Effector CD4-positive, alpha-beta T cell (primary cell): ENCODE data around the gene PIK3CA.
"Not testable (repeated sequence)": the region's sequence is repeated elsewhere in the genome, so short reads cannot be mapped to it uniquely, and the experiment has no call there.

ENCODE experiments used
- DNase-seq: peaks from one replicate; pipeline ENCODE4 v3.0.0-alpha.2; 2020

PIK3CA gene

DNA sequence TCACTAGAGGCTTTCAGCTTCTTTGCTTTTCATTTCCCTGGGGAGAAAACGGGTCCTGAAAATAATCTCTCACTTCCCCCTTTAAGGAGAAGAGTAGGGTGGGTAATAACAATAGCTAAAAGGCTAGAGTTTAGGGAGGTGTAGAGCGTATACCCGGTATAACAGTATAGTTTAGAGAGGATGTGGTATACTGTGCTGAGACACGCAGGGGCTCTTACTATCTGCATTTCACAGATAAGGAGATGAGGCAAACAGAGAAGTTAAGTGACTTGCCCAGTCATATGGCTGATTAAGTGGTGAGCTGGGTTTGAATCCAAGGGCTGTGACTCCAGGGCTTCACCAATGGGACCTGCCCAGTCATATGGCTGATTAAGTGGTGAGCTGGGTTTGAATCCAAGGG, 117.7 kb downstream of the PIK3CA start:
- no peak for DNase-seq

DNA sequence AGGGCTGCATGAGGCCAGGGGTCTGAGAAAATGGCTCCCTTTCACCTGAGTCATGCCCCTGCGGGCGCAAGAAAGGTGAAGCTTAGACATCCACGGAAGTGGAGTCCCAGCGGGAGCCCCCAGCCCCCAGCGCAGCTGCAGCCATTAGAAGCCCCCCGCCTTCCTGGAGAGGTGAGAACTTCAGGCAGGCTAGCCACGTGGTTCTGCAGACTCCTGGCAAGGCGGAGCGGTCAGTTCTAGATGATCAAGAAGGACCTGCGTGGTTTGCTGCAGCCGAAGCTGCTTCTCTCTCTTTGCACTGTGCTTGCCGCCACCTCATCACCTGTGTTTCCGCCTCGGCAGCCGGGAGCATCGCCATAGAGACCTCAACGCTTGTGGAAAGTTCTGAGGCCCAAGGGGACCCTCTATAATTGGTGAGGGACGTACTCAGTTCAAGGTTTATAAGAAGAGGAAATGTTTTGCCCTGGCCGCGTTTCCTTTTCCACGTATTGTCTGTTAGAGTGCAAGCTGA, 118.6 kb downstream of the PIK3CA start:
- no peak for DNase-seq

- DNase-seq, result no peak
Measured at GRCh38 chr3:179268400-179269051, 120.4 kb downstream of the PIK3CA start.

GRCh38 chr3:179269152-179269707, 121.1 kb downstream of the PIK3CA start:
- DNase-seq, result no peak

GRCh38 chr3:179272385-179272784, 124.2 kb downstream of the PIK3CA start:
- DNase-seq, result no peak

GRCh38 chr3:179274434-179274833, 126.3 kb downstream of the PIK3CA start:
- not testable (repeated sequence) for DNase-seq

DNA sequence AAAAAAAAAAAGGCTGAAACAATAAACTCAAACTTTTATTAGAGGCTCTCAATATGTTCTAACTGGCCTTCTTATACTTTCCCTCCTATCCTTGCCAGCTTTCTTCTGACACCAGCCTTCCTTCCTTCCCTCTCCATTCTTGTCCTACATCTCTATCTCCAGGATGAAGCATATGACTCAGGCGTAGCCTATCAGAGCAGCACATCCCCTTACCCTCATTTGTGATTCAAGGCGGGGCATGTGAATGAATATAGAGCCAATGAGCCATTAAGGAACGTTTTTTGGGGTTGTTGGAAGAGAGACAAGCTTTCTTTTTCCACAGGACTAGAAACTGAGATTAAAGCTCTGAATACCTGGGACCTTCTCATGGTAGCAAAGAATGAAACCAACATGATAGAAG, 127.8 kb downstream of the PIK3CA start:
- DNase-seq, result no peak

- DNase-seq, result no peak
Measured at GRCh38 chr3:179276743-179277142, 128.6 kb downstream of the PIK3CA start.

DNA sequence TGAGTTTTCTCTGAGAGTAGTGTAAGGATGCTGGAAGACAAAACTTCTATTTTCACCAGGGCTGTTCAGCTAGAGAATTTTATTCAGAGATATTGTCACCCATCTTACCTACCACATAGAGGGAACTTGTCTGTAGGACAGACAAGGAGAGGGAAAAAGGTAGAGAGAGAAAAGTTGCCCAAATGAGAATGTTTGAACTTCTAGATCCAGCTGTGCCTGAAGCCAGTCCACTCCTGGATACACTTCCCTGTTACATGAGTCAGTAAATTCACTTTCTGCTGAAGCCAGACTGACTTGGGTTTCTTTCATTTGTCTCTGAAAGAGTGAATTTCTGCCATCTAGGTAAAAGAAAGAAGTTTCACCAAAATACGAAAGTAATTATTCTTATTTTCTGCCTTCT, 130.0 kb downstream of the PIK3CA start:
- DNase-seq, result no peak

- no peak for DNase-seq
Measured at GRCh38 chr3:179278932-179279693, 131.0 kb downstream of the PIK3CA start.

DNA sequence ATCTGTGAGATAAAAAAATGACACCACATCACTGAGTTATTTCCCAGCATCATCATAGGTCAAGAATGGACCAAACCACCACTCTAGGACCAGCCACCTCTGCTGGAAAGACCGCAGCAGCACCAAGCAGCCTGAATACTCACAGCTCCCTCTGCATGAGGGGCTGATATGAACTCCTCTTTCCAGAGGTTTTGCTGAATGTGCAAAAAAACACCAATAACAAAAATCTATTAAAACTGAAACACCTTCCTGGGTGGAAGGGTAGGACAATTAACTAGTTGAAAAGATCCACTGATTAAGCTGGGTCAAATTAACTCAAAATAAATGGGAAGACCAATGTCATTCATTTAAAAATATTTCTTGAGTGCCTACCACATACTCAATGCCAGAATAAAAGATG, 131.7 kb downstream of the PIK3CA start:
- DNase-seq, result no peak

- DNase-seq, result no peak
Measured at GRCh38 chr3:179281825-179282224, 133.7 kb downstream of the PIK3CA start.

DNA sequence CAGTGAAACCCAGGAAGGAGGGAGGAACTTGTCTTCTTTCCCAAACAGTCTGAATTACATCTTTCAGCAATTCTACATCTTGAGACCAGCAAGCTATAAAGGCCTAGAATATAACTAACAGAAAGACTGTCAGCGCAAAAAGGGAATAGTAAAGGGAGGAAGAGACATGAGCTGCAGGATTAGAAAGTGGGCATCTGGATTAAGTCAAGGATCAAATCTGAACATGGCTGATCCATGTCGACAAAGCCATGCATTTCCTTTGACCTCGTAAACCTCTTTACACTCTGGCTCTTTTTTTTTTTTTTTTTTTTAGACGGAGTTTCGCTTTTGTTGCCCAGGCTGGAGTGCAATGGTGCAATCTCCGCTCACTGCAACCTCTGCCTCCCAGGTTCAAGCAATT, 138.2 kb downstream of the PIK3CA start:
- DNase-seq, result no peak

- DNase-seq, result no peak
Measured at GRCh38 chr3:179288845-179289244, 140.7 kb downstream of the PIK3CA start.

- no peak for DNase-seq
Measured at GRCh38 chr3:179289295-179289694, 141.1 kb downstream of the PIK3CA start.
